ENCODE results near the gene CDH7. TPM values are rescaled to one million over a fixed set of nuclear protein-coding genes. Genes with fewer than 3 reads are reported as not detected.

CDH7 gene
- total RNA-seq, 1 donor from 2014 or later, result not detected

- Histone ChIP-seq H3K27ac (replicated peaks) (no peak overlapping the region), H3K4me3 (peak overlapping the region; percentile 65)
Observed at GRCh38 chr18:65749841-65750240, 971 bp upstream of the CDH7 start.

GRCh38 chr18:65751155-65752085 is 608 bp downstream of the CDH7 start:
- peaks cover 47% of the 10 kb centered on the region for H3K27me3 ChIP-seq (ENCODE audit: low read depth)
- H3K36me3 ChIP-seq, result no peaks in the 10 kb centered on the region
- no peaks in the 10 kb centered on the region for H3K9me3 ChIP-seq (replicated peaks)
- no peak for DNase-seq
- TF ChIP-seq CTCF (IDR thresholded peaks at IDR 0.05; ENCODE audit: borderline replicate concordance), result no peak
- no peak overlapping the region for H3K27ac ChIP-seq (replicated peaks)
- peak overlapping the region; percentile 65 for H3K4me3 ChIP-seq
- H3K4me1 ChIP-seq, result peaks cover 9% of the 10 kb centered on the region
- intact Hi-C loops (cut with micrococcal nuclease), result no loop called here

More at GRCh38 chr18:65749841-65750240, 971 bp upstream of the CDH7 start:
- H3K4me1 ChIP-seq, result peaks cover 9% of the 10 kb centered on the region
- H3K27me3 ChIP-seq (ENCODE audit: low read depth), result peaks cover 47% of the 10 kb centered on the region
- TF ChIP-seq CTCF (IDR thresholded peaks at IDR 0.05; ENCODE audit: borderline replicate concordance), result no peak
- DNase-seq, result no peak
- H3K9me3 ChIP-seq (replicated peaks), result no peaks in the 10 kb centered on the region
- intact Hi-C loops (cut with micrococcal nuclease), result no loop called here
- no peaks in the 10 kb centered on the region for H3K36me3 ChIP-seq

GRCh38 chr18:65752625-65753325 is 2.0 kb downstream of the CDH7 start:
- no peak overlapping the region for H3K4me3 ChIP-seq
- H3K27me3 ChIP-seq (ENCODE audit: low read depth), result peaks cover 47% of the 10 kb centered on the region
- no peak for DNase-seq
- no peak for TF ChIP-seq CTCF (IDR thresholded peaks at IDR 0.05; ENCODE audit: borderline replicate concordance)
- intact Hi-C loops (cut with micrococcal nuclease), result no loop called here
- peaks cover 9% of the 10 kb centered on the region for H3K4me1 ChIP-seq
- no peaks in the 10 kb centered on the region for H3K36me3 ChIP-seq
- H3K9me3 ChIP-seq (replicated peaks), result no peaks in the 10 kb centered on the region
- no peak overlapping the region for H3K27ac ChIP-seq (replicated peaks)

GRCh38 chr18:65753520-65753919 is 2.7 kb downstream of the CDH7 start:
- Histone ChIP-seq H3K36me3 (no peaks in the 10 kb centered on the region), H3K27me3 (ENCODE audit: low read depth) (peaks cover 42% of the 10 kb centered on the region), H3K9me3 (replicated peaks) (no peaks in the 10 kb centered on the region), H3K4me3 (no peak overlapping the region), H3K27ac (replicated peaks) (no peak overlapping the region), H3K4me1 (peaks cover 9% of the 10 kb centered on the region)
- TF ChIP-seq CTCF (IDR thresholded peaks at IDR 0.05; ENCODE audit: borderline replicate concordance), result no peak
- intact Hi-C loops (cut with micrococcal nuclease), result no loop called here
- DNase-seq, result no peak

- TF ChIP-seq CTCF (IDR thresholded peaks at IDR 0.05; ENCODE audit: borderline replicate concordance), result no peak
- H3K4me3 ChIP-seq, result no peak overlapping the region
- no peaks in the 10 kb centered on the region for H3K36me3 ChIP-seq
- intact Hi-C loops (cut with micrococcal nuclease), result no loop called here
- H3K4me1 ChIP-seq, result peaks cover 9% of the 10 kb centered on the region
- no peak overlapping the region for H3K27ac ChIP-seq (replicated peaks)
- H3K9me3 ChIP-seq (replicated peaks), result no peaks in the 10 kb centered on the region
- H3K27me3 ChIP-seq (ENCODE audit: low read depth), result peaks cover 36% of the 10 kb centered on the region
- no peak for DNase-seq
Observed at GRCh38 chr18:65754121-65754520, 3.3 kb downstream of the CDH7 start.

All from left ventricle myocardium inferior (tissue), 1 donor.